GM12878 (cell line): ENCODE data around the gene SLC36A4. TPM values are rescaled to one million over a fixed set of nuclear protein-coding genes. Genes with fewer than 3 reads are reported as not detected.

Source experiments
- ATAC-seq: fragments of 200-7000 bp; cut with Tn5 transposase; 3 replicates; pipeline ENCODE4 v1.9.1; 2020; ENCODE audit warnings: mild to moderate bottlenecking, moderate library complexity
- BruUV-seq: library from RNA; stranded (reverse); fragments of 400-500 nt; replicated peaks from 2 replicates; lab custom pipeline; 2021; lab: Mats Ljungman, UMichigan
- CTCF ChIA-PET: fragments of 300-600 bp; sonication (Branson Sonifier 250); formaldehyde crosslinking; extraction: SDS; loops from one replicate; lab custom pipeline; 2021; ENCODE audit warnings: inconsistent platforms; lab: Yijun Ruan, JAX
- POLR2A ChIA-PET: fragments of 350-600 bp; formaldehyde crosslinking; extraction: SDS; loops from one replicate; lab custom pipeline; 2021; ENCODE audit warnings: inconsistent platforms; lab: Charles Lee
- RAD21 ChIA-PET: fragments of 300-600 bp; sonication (Branson Sonifier 250); formaldehyde crosslinking; loops from one replicate; lab custom pipeline; 2023; ENCODE audit warnings: antibody characterized with exemption; ENCODE audit not compliant: unreplicated experiment; lab: Charles Lee
- SMC1A ChIA-PET: fragments of 300-600 bp; sonication (Branson Sonifier 250); formaldehyde crosslinking; loops from one replicate; lab custom pipeline; 2023; ENCODE audit not compliant: unreplicated experiment, uncharacterized antibody; lab: Charles Lee
- DNase-seq: peaks from one replicate; pipeline ENCODE4 v3.0.0-alpha.2; 2011; ENCODE audit warnings: low read depth, low spot score
- FAIRE-seq: peaks from 3 replicates; lab custom pipeline; 2011; peaks lifted over from hg19 to GRCh38; lab: Jason Lieb, UNC
- H2AFZ ChIP-seq: 2 replicates; pipeline ENCODE4 v1.6.0; 2011; ENCODE audit warnings: low read depth, low read length, control low read depth; ENCODE audit not compliant: control insufficient read depth
- H3K27ac ChIP-seq: 2 replicates; pipeline ENCODE4 v1.5.1; 2011; ENCODE audit warnings: control low read depth; ENCODE audit not compliant: control insufficient read depth, insufficient read depth
- H3K27me3 ChIP-seq, 2 experiments: replicated peaks in 1 of 2; 2 replicates each; pipeline versions ENCODE4 v1.6.0 to v1.6.1; 2011; ENCODE audit warnings: low read length in 1 of 2; ENCODE audit not compliant: control insufficient read depth in 2 of 2, insufficient read depth in 2 of 2
- H3K36me3 ChIP-seq, 2 experiments: 2 replicates each; pipeline ENCODE4 v1.5.1; 2011; ENCODE audit warnings: low read length in 1 of 2; ENCODE audit not compliant: control insufficient read depth in 2 of 2, insufficient read depth in 2 of 2
- H3K4me1 ChIP-seq: 2 replicates; pipeline ENCODE4 v1.6.1; 2011; ENCODE audit warnings: mild to moderate bottlenecking, low read length, moderate library complexity, mixed read lengths; ENCODE audit not compliant: control insufficient read depth, insufficient read depth
- H3K4me2 ChIP-seq: 2 replicates; pipeline ENCODE4 v1.6.0; 2011; ENCODE audit warnings: control low read depth; ENCODE audit not compliant: control insufficient read depth, insufficient read depth
- H3K4me3 ChIP-seq: fragments of 200-600 bp; sonication (generic); 2 replicates; pipeline ENCODE4 v1.5.1; 2016
- H3K79me2 ChIP-seq: 2 replicates; pipeline ENCODE4 v1.6.0; 2011; ENCODE audit warnings: low read length; ENCODE audit not compliant: control insufficient read depth, insufficient read depth
- H3K9ac ChIP-seq: 2 replicates; pipeline ENCODE4 v1.8.0; 2011; ENCODE audit warnings: low read length, control low read depth, mixed read lengths; ENCODE audit not compliant: control insufficient read depth, insufficient read depth
- H3K9me3 ChIP-seq: replicated peaks from 3 replicates; pipeline ENCODE4 v1.5.1; 2011; ENCODE audit warnings: mild to moderate bottlenecking, low read length; ENCODE audit not compliant: control insufficient read depth, insufficient read depth
- H4K20me1 ChIP-seq: 2 replicates; pipeline ENCODE4 v1.6.0; 2011; ENCODE audit not compliant: control insufficient read depth, insufficient read depth
- ATF2 ChIP-seq: IDR thresholded peaks from 2 replicates; pipeline ENCODE4 v1.6.1; 2012; ENCODE audit warnings: low read length, inconsistent platforms
- BACH1 ChIP-seq: fragments of 450-650 bp; IDR thresholded peaks from 2 replicates; pipeline ENCODE4 v1.6.1; 2017; ENCODE audit warnings: mild to moderate bottlenecking, borderline replicate concordance
- KDM1A ChIP-seq: fragments of 200-600 bp; sonication (generic); IDR thresholded peaks from 2 replicates; pipeline ENCODE4 v1.6.1; 2016; ENCODE audit warnings: borderline replicate concordance
- MEF2A ChIP-seq: IDR thresholded peaks from 2 replicates; pipeline ENCODE4 v1.6.1; 2011; ENCODE audit warnings: low read depth, mild to moderate bottlenecking, low read length, moderate library complexity; ENCODE audit not compliant: insufficient read depth
- NR2C2 ChIP-seq: IDR thresholded peaks from 2 replicates; pipeline ENCODE4 v1.6.1; 2011; ENCODE audit warnings: borderline replicate concordance, low read depth; ENCODE audit not compliant: control insufficient read depth, insufficient read length
- STAT1 ChIP-seq: fragments of 450-650 bp; conservative IDR thresholded peaks from 2 replicates; pipeline ENCODE4 v1.6.1; 2014; ENCODE audit warnings: antibody characterized with exemption, mild to moderate bottlenecking
- TCF7 ChIP-seq: IDR thresholded peaks from 2 replicates; pipeline ENCODE4 v1.6.1; 2014; ENCODE audit warnings: antibody characterized with exemption, borderline replicate concordance
- YY1 ChIP-seq: IDR thresholded peaks from 2 replicates; pipeline ENCODE4 v1.6.1; 2011; ENCODE audit warnings: low read depth, mild to moderate bottlenecking, low read length
- ZBED1 ChIP-seq: IDR thresholded peaks from 2 replicates; pipeline ENCODE4 v1.6.1; 2016; ENCODE audit warnings: borderline replicate concordance
- WGBS: methylation state at CpG from one replicate; pipeline ENCODE4 v1.1.6; 2016; ENCODE audit warnings: low lambda C conversion rate; ENCODE audit not compliant: insufficient replicate concordance, insufficient coverage; ENCODE audit errors: missing lambda C conversion rate; 5-methylcytosine and 5-hydroxymethylcytosine counted together
- in situ Hi-C: fragments of 300-500 bp; cut with MboI; formaldehyde crosslinking; loops from 9 replicates; pipeline ENCODE4 v1.14.3; 2018; ENCODE audit warnings: mixed read lengths
- intact Hi-C: fragments of 100-400 bp; cut with micrococcal nuclease; formaldehyde crosslinking; loops from one replicate; pipeline ENCODE4 v1.14.2; 2022; ENCODE audit not compliant: unreplicated experiment
- polyA plus RNA-seq, 11 experiments: library from polyadenylated mRNA; depleted of rRNA in 4 of 11; unstranded in 6 of 11; stranded (reverse) in 5 of 11; fragments of >200 nt; fragmentation: Nextera tagmentation in 4 of 11; fragmentation: Illumina TruSeq in 1 of 11; extraction: Ambion mirVana in 4 of 11; extraction: Trizol in 1 of 11; gene quantifications; 1 replicate in 1 of 11; 2 replicates in 10 of 11; pipeline versions ENCODE4 v1.2.1 to v1.2.3, GENCODE V29; 2011 to 2016; ENCODE audit warnings: inconsistent platforms in 2 of 11, missing spikeins in 2 of 11, low read depth in 1 of 11
- total RNA-seq, 4 experiments: library from RNA; depleted of rRNA in 3 of 4; stranded (reverse); fragments of >200 nt in 3 of 4; fragmentation: Illumina TruSeq in 1 of 4; extraction: Trizol in 1 of 4; gene quantifications; 2 replicates each; pipeline versions ENCODE4 v1.2.1 to v1.2.3, GENCODE V29; 2013 to 2021
- TF ChIP-seq, protein P1 (sequence below): fragments of 450-650 bp; IDR thresholded peaks from 2 replicates; pipeline ENCODE4 v1.6.1; 2017; ENCODE audit warnings: mild to moderate bottlenecking, moderate library complexity

Gene SLC36A4
- total and polyA plus RNA-seq, 10 of the 15 experiments (the other 5 are each of a cell fraction or from before 2014, with no cell fraction given), result 1.4 to 12.5 (median 5.2) TPM

GRCh38 chr11:93133488-93134109 is 64.2 kb downstream of the SLC36A4 start (continued):
- TF ChIP-seq ATF2 (no peak), MEF2A (no peak)
- TF ChIP-seq, protein P1, sequence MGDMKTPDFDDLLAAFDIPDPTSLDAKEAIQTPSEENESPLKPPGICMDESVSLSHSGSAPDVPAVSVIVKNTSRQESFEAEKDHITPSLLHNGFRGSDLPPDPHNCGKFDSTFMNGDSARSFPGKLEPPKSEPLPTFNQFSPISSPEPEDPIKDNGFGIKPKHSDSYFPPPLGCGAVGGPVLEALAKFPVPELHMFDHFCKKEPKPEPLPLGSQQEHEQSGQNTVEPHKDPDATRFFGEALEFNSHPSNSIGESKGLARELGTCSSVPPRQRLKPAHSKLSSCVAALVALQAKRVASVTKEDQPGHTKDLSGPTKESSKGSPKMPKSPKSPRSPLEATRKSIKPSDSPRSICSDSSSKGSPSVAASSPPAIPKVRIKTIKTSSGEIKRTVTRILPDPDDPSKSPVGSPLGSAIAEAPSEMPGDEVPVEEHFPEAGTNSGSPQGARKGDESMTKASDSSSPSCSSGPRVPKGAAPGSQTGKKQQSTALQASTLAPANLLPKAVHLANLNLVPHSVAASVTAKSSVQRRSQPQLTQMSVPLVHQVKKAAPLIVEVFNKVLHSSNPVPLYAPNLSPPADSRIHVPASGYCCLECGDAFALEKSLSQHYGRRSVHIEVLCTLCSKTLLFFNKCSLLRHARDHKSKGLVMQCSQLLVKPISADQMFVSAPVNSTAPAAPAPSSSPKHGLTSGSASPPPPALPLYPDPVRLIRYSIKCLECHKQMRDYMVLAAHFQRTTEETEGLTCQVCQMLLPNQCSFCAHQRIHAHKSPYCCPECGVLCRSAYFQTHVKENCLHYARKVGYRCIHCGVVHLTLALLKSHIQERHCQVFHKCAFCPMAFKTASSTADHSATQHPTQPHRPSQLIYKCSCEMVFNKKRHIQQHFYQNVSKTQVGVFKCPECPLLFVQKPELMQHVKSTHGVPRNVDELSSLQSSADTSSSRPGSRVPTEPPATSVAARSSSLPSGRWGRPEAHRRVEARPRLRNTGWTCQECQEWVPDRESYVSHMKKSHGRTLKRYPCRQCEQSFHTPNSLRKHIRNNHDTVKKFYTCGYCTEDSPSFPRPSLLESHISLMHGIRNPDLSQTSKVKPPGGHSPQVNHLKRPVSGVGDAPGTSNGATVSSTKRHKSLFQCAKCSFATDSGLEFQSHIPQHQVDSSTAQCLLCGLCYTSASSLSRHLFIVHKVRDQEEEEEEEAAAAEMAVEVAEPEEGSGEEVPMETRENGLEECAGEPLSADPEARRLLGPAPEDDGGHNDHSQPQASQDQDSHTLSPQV, result no peak

- H3K4me2 ChIP-seq, result no peak overlapping the region
- H3K9ac ChIP-seq, result no peak overlapping the region
- H3K4me3 ChIP-seq, result no peak overlapping the region
- H3K27me3 ChIP-seq, result no peaks in the 10 kb centered on the region
- no peak overlapping the region for H3K27ac ChIP-seq
- no peak for FAIRE-seq
- 45% methylated on average over 1 of the region's 1 CpG for WGBS
- no peaks in the 10 kb centered on the region for H3K9me3 ChIP-seq
- RAD21 ChIA-PET, result no interaction called here
- no peaks in the 10 kb centered on the region for H3K79me2 ChIP-seq
- no peak for TF ChIP-seq ZBED1
- no peak for TF ChIP-seq STAT1
- TF ChIP-seq KDM1A, result no peak
- TF ChIP-seq TCF7, result no peak
- no peak for TF ChIP-seq NR2C2
- no peak for TF ChIP-seq BACH1
- no peak for TF ChIP-seq YY1
- H4K20me1 ChIP-seq, result no peaks in the 10 kb centered on the region
- H2AFZ ChIP-seq, result no peak overlapping the region
- SMC1A ChIA-PET, result no interaction called here
- ATAC-seq, result no peak
- DNase-seq, result no peak
- POLR2A ChIA-PET, result no interaction called here
- no TSS peak for BruUV-seq
- in situ Hi-C loops (loop anchor here (10.0 kb wide), 1 partner anchor 512 kb away; no protein-coding TSS in a partner anchor), intact Hi-C loops (no loop called here)
- H3K4me1 ChIP-seq, result no peaks in the 10 kb centered on the region
- no peaks in the 10 kb centered on the region for H3K36me3 ChIP-seq
- CTCF ChIA-PET, result no interaction called here
Measured at GRCh38 chr11:93132836-93133235, 65.0 kb downstream of the SLC36A4 start.
